Upper lobe of left lung (tissue), 4 donors: ENCODE data around the gene HS3ST6.

Experiments
- POLR2AphosphoS5 ChIP-seq, 2 donors: sonication (generic); formaldehyde crosslinking; IDR thresholded peaks; one replicate each; pipeline ENCODE4 v1.5.1; 2017; ENCODE audit warnings: antibody characterized with exemption in 2 of 2
- TF ChIP-seq, protein P1 (sequence below), 6 experiments: fragments of 450-650 bp in 4 of 6; fragments of 200-600 bp in 2 of 6; sonication (generic) in 2 of 6; IDR thresholded peaks; one replicate each; pipeline ENCODE4 v1.5.1; 2016 to 2019; ENCODE audit warnings: antibody characterized with exemption in 6 of 6

DNA sequence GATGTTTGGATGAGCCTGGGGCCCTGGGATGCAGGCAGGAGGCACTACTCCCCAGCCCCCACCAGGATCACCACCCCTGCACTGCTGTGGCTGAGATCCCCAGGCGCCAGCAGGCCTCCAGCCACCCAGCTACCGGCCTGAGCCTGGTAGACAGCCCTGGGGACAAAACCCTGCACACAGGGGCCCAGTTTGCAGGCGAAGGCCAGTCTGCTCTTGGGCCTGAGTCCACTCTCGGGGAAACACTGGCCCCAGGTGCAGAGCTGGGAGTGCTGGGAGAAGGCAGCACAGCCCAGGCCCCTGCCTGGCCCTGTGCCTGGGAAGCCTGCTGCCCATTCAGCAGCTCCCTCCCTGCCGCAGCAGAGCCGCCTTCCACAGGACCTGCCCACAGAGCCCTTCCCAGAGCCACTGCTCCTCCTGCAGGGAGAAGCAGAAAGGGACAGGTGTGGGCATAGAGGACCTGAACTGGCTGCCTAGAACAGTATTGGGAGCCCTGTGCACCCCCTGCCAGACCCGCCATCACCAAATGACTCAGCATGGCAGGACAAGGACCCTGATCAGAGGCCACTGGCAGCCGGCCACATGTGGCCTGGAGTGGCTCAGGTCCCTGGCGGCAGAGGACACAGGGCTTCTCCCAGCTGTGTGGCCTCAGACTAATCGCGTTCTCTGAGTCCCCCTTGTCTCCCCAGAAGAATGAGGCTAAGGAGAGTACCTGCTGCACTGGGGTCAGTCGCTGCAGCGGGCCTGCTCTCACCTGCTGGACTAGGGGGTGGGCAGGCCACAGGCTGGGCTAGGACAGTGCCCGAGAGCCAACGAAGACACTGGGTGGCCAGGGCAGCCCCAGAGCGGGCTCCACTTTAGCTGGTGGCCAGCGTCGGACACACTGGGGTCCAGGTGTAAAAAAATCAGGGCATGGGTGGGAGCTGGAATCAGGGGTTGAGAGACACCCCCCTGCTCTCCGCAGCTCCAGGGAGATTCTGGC lies 14.1 kb upstream of the HS3ST6 start:
- no peak for TF ChIP-seq POLR2AphosphoS5 (IDR thresholded peaks at IDR 0.05)
- TF ChIP-seq, protein P1, sequence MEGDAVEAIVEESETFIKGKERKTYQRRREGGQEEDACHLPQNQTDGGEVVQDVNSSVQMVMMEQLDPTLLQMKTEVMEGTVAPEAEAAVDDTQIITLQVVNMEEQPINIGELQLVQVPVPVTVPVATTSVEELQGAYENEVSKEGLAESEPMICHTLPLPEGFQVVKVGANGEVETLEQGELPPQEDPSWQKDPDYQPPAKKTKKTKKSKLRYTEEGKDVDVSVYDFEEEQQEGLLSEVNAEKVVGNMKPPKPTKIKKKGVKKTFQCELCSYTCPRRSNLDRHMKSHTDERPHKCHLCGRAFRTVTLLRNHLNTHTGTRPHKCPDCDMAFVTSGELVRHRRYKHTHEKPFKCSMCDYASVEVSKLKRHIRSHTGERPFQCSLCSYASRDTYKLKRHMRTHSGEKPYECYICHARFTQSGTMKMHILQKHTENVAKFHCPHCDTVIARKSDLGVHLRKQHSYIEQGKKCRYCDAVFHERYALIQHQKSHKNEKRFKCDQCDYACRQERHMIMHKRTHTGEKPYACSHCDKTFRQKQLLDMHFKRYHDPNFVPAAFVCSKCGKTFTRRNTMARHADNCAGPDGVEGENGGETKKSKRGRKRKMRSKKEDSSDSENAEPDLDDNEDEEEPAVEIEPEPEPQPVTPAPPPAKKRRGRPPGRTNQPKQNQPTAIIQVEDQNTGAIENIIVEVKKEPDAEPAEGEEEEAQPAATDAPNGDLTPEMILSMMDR (IDR thresholded peaks at IDR 0.05), result no peak
